ENCODE results near the gene CEP55. TPM values are rescaled to one million over a fixed set of nuclear protein-coding genes. Genes with fewer than 3 reads are reported as not detected.
A peak's percentile ranks its signal among the peaks of the same experiment; 100 is the strongest.

The CEP55 gene
- total RNA-seq, 1 experiment from 2014 or later, result 17.3 TPM

- Mint-ChIP-seq H3K36me3 (no peaks in the 10 kb centered on the region), H3K9me3 (no peaks in the 10 kb centered on the region), H3K27ac (0 out of 2 replicates have a peak within 1 kb of the TSS, but pooled peaks have one; percentile 17), H3K4me1 (peaks cover 18% of the 10 kb centered on the region), H3K4me3 (peak within 1 kb of the TSS; percentile 86), H3K27me3 (ENCODE audit: low read depth) (peaks cover 16% of the 10 kb centered on the region)
- DNase-seq (ENCODE audit: low spot score) (peak; percentile 35), ATAC-seq (peak; percentile 76)
- ChIA-PET POLR2A (interaction anchor here (0.6 to 2.2 kb wide), 8 partner anchors 14 to 220 kb away, joined by 3 to 12 read pairs (median 3); no protein-coding TSS in a partner anchor), CTCF (interaction anchor here (0.6 to 5.3 kb wide), 53 partner anchors 9 to 451 kb away, joined by 3 to 311 read pairs (median 6); partner anchors contain the start of genes CEP55, CYP26A1 and CYP26C1)
- TF ChIP-seq ZNF232 (CRISPR knock-in tag; IDR thresholded peaks at IDR 0.05) (no peak), IRF2 (CRISPR knock-in tag; IDR thresholded peaks at IDR 0.05; ENCODE audit: borderline replicate concordance, low read depth) (no peak), HMGXB4 (CRISPR knock-in tag; IDR thresholded peaks at IDR 0.05) (no peak), AR (CRISPR knock-in tag; IDR thresholded peaks at IDR 0.05) (no peak), ELF4 (CRISPR knock-in tag; IDR thresholded peaks at IDR 0.05; ENCODE audit: low read depth) (no peak), JUN (CRISPR knock-in tag; IDR thresholded peaks at IDR 0.05) (no peak), ESRRA (CRISPR knock-in tag; IDR thresholded peaks at IDR 0.05; ENCODE audit: borderline replicate concordance) (no peak), PRDM15 (CRISPR knock-in tag; IDR thresholded peaks at IDR 0.05) (no peak), USF1 (CRISPR knock-in tag; IDR thresholded peaks at IDR 0.05) (no peak), EMX1 (CRISPR knock-in tag; IDR thresholded peaks at IDR 0.05) (no peak)
These were observed 14.1 kb upstream of the CEP55 start, which contains the start of gene MYOF for GRCh38 chr10:93482145-93482834. TSS of gene MYOF (minus strand) at chr10:93482334. CDS start at chr10:93482194, 140 bp downstream.

GRCh38 chr10:93485690-93486089, 10.7 kb upstream of the CEP55 start:
- ATAC-seq, result peak; percentile 55
- DNase-seq (ENCODE audit: low spot score), result no peak
- Mint-ChIP-seq H3K36me3 (no peaks in the 10 kb centered on the region), H3K4me1 (peaks cover 8% of the 10 kb centered on the region), H3K27me3 (ENCODE audit: low read depth) (peaks cover 19% of the 10 kb centered on the region), H3K27ac (no peak overlapping the region), H3K9me3 (no peaks in the 10 kb centered on the region), H3K4me3 (no peak overlapping the region)
- CTCF ChIA-PET, result interaction anchor here (0.6 to 5.3 kb wide), 9 partner anchors 17 to 212 kb away, joined by 3 to 311 read pairs (median 3); no protein-coding TSS in a partner anchor
- POLR2A ChIA-PET, result interaction anchor here (0.6 to 1.0 kb wide), 3 partner anchors 17 to 198 kb away, joined by 3 to 6 read pairs (median 3); no protein-coding TSS in a partner anchor
- TF ChIP-seq TCF7 (CRISPR knock-in tag; IDR thresholded peaks at IDR 0.05; ENCODE audit: low read depth), result no peak
- no peak for TF ChIP-seq KAT7 (CRISPR knock-in tag; IDR thresholded peaks at IDR 0.05; ENCODE audit: borderline replicate concordance)
- no peak for TF ChIP-seq FOXJ3 (CRISPR knock-in tag; IDR thresholded peaks at IDR 0.05; ENCODE audit: borderline replicate concordance)
- no peak for TF ChIP-seq SMAD4 (CRISPR knock-in tag; IDR thresholded peaks at IDR 0.05)
- TF ChIP-seq NR2C2 (CRISPR knock-in tag; IDR thresholded peaks at IDR 0.05), result no peak
- TF ChIP-seq JAZF1 (CRISPR knock-in tag; IDR thresholded peaks at IDR 0.05), result no peak
- TF ChIP-seq AFF4 (CRISPR knock-in tag; IDR thresholded peaks at IDR 0.05; ENCODE audit: borderline replicate concordance), result no peak
- TF ChIP-seq PRRX2 (CRISPR knock-in tag; IDR thresholded peaks at IDR 0.05), result no peak
- no peak for TF ChIP-seq ZNF425 (CRISPR knock-in tag; conservative IDR thresholded peaks at IDR 0.05)
